HepG2 (cell line): Measurements from ENCODE around the gene GATM. TPM values are rescaled to one million over a fixed set of nuclear protein-coding genes. Genes with fewer than 3 reads are reported as not detected.

Experiments used
- CSRNP2 ChIP-seq: sonication (generic); formaldehyde crosslinking; conservative IDR thresholded peaks from 2 replicates; pipeline ENCODE4 v1.8.0; 2022; ENCODE audit warnings: low read depth, missing genetic modification reagents
- ELK4 ChIP-seq: sonication (generic); formaldehyde crosslinking; IDR thresholded peaks from 2 replicates; pipeline ENCODE4 v1.9.0; 2021; ENCODE audit warnings: missing genetic modification reagents, borderline replicate concordance
- HNF1B ChIP-seq: sonication (generic); formaldehyde crosslinking; IDR thresholded peaks from 2 replicates; pipeline ENCODE4 v1.5.1; 2020; ENCODE audit warnings: mild to moderate bottlenecking, moderate library complexity, missing genetic modification reagents
- MED13 ChIP-seq: sonication (generic); formaldehyde crosslinking; IDR thresholded peaks from 2 replicates; pipeline ENCODE4 v1.5.0; 2020; ENCODE audit warnings: missing genetic modification reagents
- PHF5A ChIP-seq: IDR thresholded peaks from one replicate; pipeline ENCODE4 v1.6.1; 2018; ENCODE audit warnings: low read depth, missing genetic modification reagents; ENCODE audit not compliant: unreplicated experiment
- POGK ChIP-seq: sonication (generic); formaldehyde crosslinking; conservative IDR thresholded peaks from 2 replicates; pipeline ENCODE4 v1.8.0; 2022; ENCODE audit warnings: mild to moderate bottlenecking, moderate library complexity, missing genetic modification reagents
- RFX3 ChIP-seq: IDR thresholded peaks from 2 replicates; pipeline ENCODE4 v1.6.1; 2016; ENCODE audit warnings: missing biosample characterization, missing genetic modification reagents
- RORA ChIP-seq: sonication (generic); formaldehyde crosslinking; IDR thresholded peaks from 2 replicates; pipeline ENCODE4 v1.5.0; 2020; ENCODE audit warnings: mild to moderate bottlenecking, missing genetic modification reagents, moderate library complexity
- SP2 ChIP-seq: sonication (generic); formaldehyde crosslinking; IDR thresholded peaks from 2 replicates; pipeline ENCODE4 v1.5.1; 2020; ENCODE audit warnings: mild to moderate bottlenecking, missing genetic modification reagents
- ZFP91 ChIP-seq: sonication (generic); formaldehyde crosslinking; IDR thresholded peaks from 2 replicates; pipeline ENCODE4 v1.9.0; 2022; ENCODE audit warnings: missing genetic modification reagents, mild to moderate bottlenecking, borderline replicate concordance
- ZNF234 ChIP-seq: sonication (generic); formaldehyde crosslinking; conservative IDR thresholded peaks from 2 replicates; pipeline ENCODE4 v1.5.1; 2020; ENCODE audit warnings: mild to moderate bottlenecking, missing genetic modification reagents
- ZNF276 ChIP-seq: sonication (generic); formaldehyde crosslinking; IDR thresholded peaks from 2 replicates; pipeline ENCODE4 v1.4.0; 2020; ENCODE audit warnings: mild to moderate bottlenecking, low read depth, missing genetic modification reagents
- ZNF570 ChIP-seq: sonication (generic); formaldehyde crosslinking; IDR thresholded peaks from 2 replicates; pipeline ENCODE4 v1.4.0; 2020; ENCODE audit warnings: mild to moderate bottlenecking, missing genetic modification reagents, borderline replicate concordance
- polyA plus RNA-seq, 8 experiments: library from polyadenylated mRNA; depleted of rRNA in 3 of 8; stranded (reverse) in 7 of 8; unstranded in 1 of 8; fragments of >200 nt; fragmentation: Illumina TruSeq in 4 of 8; extraction: Trizol in 4 of 8; gene quantifications; 2 replicates each; pipeline versions ENCODE4 v1.2.1 to v1.2.3, GENCODE V29; 2011 to 2016; ENCODE audit warnings: low read depth in 4 of 8, missing spikeins in 1 of 8, mixed read lengths in 1 of 8; ENCODE audit not compliant: insufficient read depth in 1 of 8
- total RNA-seq, 5 experiments: library from RNA; depleted of rRNA; stranded (reverse); fragments of >200 nt; fragmentation: Illumina TruSeq; extraction: Trizol; gene quantifications; 2 replicates each; pipeline ENCODE4 v1.2.3, GENCODE V29; 2016; ENCODE audit warnings: low read depth in 1 of 5

Gene GATM
- total and polyA plus RNA-seq, 2 of the 13 experiments (the other 11 are each of a cell fraction or from before 2014, with no cell fraction given), result 2.1 to 16.8 TPM

GRCh38 chr15:45402955-45403877 is 24.9 kb upstream of the GATM start (continued):
- no peak; the same call in 1 of the 2 replicates for TF ChIP-seq ZFP91
- TF ChIP-seq ZNF276 (CRISPR knock-in tag), result no peak
- no peak for TF ChIP-seq PHF5A (CRISPR knock-in tag)
- no peak for TF ChIP-seq SP2
- TF ChIP-seq RORA (CRISPR knock-in tag), result no peak
- TF ChIP-seq ZNF234 (CRISPR knock-in tag), result no peak
- no peak for TF ChIP-seq POGK (CRISPR knock-in tag)
- TF ChIP-seq RFX3 (CRISPR knock-in tag), result no peak
- TF ChIP-seq ELK4 (CRISPR knock-in tag), result no peak
- no peak for TF ChIP-seq CSRNP2
- TF ChIP-seq MED13 (CRISPR knock-in tag), result no peak
- TF ChIP-seq HNF1B (CRISPR knock-in tag), result no peak
- no peak for TF ChIP-seq ZNF570
